ENCODE measurements around the gene ELOB. TPM values are rescaled to one million over a fixed set of nuclear protein-coding genes. Genes with fewer than 3 reads are reported as not detected.
A peak's percentile ranks its signal among the peaks of the same experiment; 100 is the strongest.

ELOB gene
- total RNA-seq, 1 donor from 2014 or later, result 1,184 TPM

DNA sequence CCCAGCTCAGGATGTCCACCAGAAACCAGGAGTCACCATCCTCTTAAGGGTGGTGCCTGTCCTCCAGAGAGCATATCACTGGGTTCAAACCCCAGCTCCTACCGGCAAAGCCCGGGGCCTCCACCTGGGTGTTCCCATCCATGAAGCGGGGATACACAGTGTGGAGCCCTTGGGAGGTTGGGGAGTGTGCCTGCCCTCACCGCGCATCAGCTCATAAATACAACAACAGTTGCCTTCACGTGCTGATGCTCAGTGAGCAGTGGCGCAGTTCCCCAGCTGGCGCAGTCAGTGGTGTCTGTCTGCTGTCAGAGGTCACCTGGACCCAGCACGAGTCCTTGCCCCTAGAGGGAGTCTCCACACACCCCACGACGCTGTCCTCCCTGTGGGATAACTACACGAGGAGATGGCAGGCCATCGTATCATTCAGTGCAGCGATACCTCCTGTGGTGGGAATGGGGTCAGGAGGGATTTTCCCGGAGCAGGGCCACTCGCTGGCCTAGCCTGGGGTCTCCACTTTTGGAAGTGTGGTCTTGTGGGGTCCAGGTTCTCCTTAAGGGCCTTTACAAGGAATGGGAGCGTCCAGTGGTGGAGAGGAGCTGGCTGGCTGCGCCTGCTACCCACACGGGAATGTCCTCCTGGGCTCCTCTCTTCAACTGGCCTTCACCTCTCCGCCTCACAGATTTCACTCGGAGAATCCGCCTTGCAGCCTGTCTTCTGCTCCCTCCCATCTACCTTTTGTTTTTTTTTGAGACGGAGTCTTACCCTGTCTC is 2.3 kb upstream of the ELOB start:
- H3K9me3 ChIP-seq, result no peaks in the 10 kb centered on the region
- H3K4me1 ChIP-seq, result peaks cover 9 to 17% of the 10 kb centered on the region in 2 donors
- peak in 1 of 2 donors; percentile 56 for DNase-seq (ENCODE audit: low spot score in 2 of 2)
- intact Hi-C loops (cut with DNase I), result loop anchor here (5.0 to 10.0 kb wide), 3 partner anchors 88 to 265 kb away; partner anchors contain the start of gene ATP6V0C
- H3K4me3 ChIP-seq, result no peak overlapping the region
- H3K27ac ChIP-seq, result no peak overlapping the region
- peaks cover 4 to 5% of the 10 kb centered on the region in 2 donors for H3K36me3 ChIP-seq
- no peaks in the 10 kb centered on the region for H3K27me3 ChIP-seq
- TF ChIP-seq CTCF (IDR thresholded peaks at IDR 0.05), result no peak

DNA sequence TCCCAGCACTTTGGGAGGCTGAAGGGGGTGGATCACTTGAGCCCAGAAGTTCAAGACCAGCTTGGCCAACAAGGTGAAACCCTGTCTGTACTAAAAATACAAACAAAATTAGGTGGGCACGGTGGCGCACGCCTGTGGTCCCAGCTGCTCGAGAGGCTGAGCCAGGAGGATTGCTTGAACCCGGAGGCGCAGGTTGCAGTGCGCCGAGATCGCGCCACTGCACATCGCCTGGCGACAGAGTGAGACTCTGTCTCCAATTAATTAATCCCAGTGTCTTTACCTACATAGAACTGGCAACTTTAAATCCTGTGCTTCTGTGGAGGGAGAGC is 1.5 kb upstream of the ELOB start:
- H3K4me1 ChIP-seq, result peaks cover 9 to 17% of the 10 kb centered on the region in 2 donors
- peak in 1 of 2 donors; percentile 46 for DNase-seq (ENCODE audit: low spot score in 2 of 2)
- no peaks in the 10 kb centered on the region for H3K9me3 ChIP-seq
- no peak for TF ChIP-seq CTCF (IDR thresholded peaks at IDR 0.05)
- peak overlapping the region; percentile 99 to 100 for H3K27ac ChIP-seq
- H3K4me3 ChIP-seq, result peak overlapping the region; percentile 91 to 100
- H3K36me3 ChIP-seq, result peaks cover 5 to 8% of the 10 kb centered on the region in 2 donors
- intact Hi-C loops (cut with DNase I), result loop anchor here (5.0 to 10.0 kb wide), 3 partner anchors 89 to 264 kb away; partner anchors contain the start of gene ATP6V0C
- no peaks in the 10 kb centered on the region for H3K27me3 ChIP-seq

DNA sequence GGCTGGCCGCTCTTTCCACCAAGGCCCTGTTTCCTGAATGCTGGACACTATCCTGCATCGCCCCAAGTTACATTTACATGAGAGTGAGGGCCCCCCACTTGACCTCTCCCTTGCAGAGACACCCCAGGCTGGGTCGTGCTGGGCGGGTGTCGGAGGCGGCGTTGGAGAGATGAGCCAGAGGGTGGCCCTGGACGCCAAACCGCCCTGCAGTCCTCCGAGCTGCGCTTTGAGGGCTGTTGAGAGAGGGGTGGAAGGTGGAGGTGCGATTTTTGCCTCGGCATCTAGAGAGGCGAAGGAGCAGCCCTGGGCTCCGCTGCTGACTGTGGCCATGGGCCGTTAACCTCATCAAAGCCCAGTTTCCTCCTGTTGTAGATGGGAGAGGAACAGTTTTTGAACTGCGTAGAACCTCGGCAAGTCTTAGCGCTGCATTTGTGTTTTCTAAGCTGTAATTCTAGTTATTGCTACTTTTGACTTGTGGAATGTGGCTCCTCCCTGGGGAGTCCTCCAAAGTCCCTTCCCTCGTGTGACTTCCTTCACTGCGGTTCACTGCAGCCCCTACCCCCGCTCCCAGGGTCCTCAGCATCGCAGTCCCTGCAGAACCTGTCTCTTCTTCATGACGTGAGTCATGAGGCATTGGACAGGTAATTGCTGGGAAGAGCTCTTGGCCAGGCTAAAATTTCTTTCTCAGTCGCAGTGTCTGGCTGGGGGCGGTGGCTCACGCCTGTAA is 986 bp upstream of the ELOB start:
- TF ChIP-seq CTCF (IDR thresholded peaks at IDR 0.05), result no peak
- Histone ChIP-seq H3K9me3 (no peaks in the 10 kb centered on the region), H3K36me3 (peaks cover 10 to 13% of the 10 kb centered on the region in 2 donors), H3K4me3 (peak overlapping the region; percentile 91 to 100), H3K27me3 (no peaks in the 10 kb centered on the region), H3K27ac (peak overlapping the region; percentile 99 to 100), H3K4me1 (peaks cover 9 to 17% of the 10 kb centered on the region in 2 donors)
- intact Hi-C loops (cut with DNase I), result loop anchor here (1.0 to 10.0 kb wide), 5 partner anchors 26 to 263 kb away; partner anchors contain the start of genes ATP6V0C and SRRM2
- no peak for DNase-seq (ENCODE audit: low spot score in 2 of 2)

- H3K4me1 ChIP-seq, result peaks cover 9 to 17% of the 10 kb centered on the region in 2 donors
- no peaks in the 10 kb centered on the region for H3K9me3 ChIP-seq
- no peak for TF ChIP-seq CTCF (IDR thresholded peaks at IDR 0.05)
- H3K36me3 ChIP-seq, result peaks cover 20 to 21% of the 10 kb centered on the region in 2 donors
- no peak for DNase-seq (ENCODE audit: low spot score in 2 of 2)
- intact Hi-C loops (cut with DNase I), result loop anchor here (1.0 to 10.0 kb wide), 5 partner anchors 24 to 262 kb away; partner anchors contain the start of genes ATP6V0C and SRRM2
- peak overlapping the region; percentile 91 to 100 for H3K4me3 ChIP-seq
- peak overlapping the region; percentile 82 to 90 for H3K27ac ChIP-seq
- H3K27me3 ChIP-seq, result no peaks in the 10 kb centered on the region
Measured at GRCh38 chr16:2776500-2777139, 460 bp downstream of the ELOB start.

- DNase-seq (ENCODE audit: low spot score in 2 of 2), result no peak
Measured at GRCh38 chr16:2775765-2776499, 1.1 kb downstream of the ELOB start.

More at GRCh38 chr16:2775765-2776499, 1.1 kb downstream of the ELOB start:
- no peak for TF ChIP-seq CTCF (IDR thresholded peaks at IDR 0.05)
- Histone ChIP-seq H3K9me3 (no peaks in the 10 kb centered on the region), H3K27ac (peak overlapping the region; percentile 82 to 90), H3K4me3 (peak overlapping the region; percentile 91 to 100), H3K36me3 (peaks cover 27 to 28% of the 10 kb centered on the region in 2 donors), H3K4me1 (peaks cover 9 to 17% of the 10 kb centered on the region in 2 donors), H3K27me3 (no peaks in the 10 kb centered on the region)
- intact Hi-C loops (cut with DNase I), result loop anchor here (5.0 to 10.0 kb wide), 3 partner anchors 91 to 261 kb away; partner anchors contain the start of gene ATP6V0C
